Ureter (tissue), 1 donor: ENCODE measurements around the gene GOT1. TPM values are rescaled to one million over a fixed set of nuclear protein-coding genes. Genes with fewer than 3 reads are reported as not detected.

Experiments
- DNase-seq: peaks from one replicate; pipeline ENCODE4 v3.0.0-alpha.2; 2020; ENCODE audit warnings: low spot score
- total RNA-seq: library from RNA; stranded (reverse); gene quantifications from one replicate; pipeline ENCODE4 v1.2.4, GENCODE V29; 2023
- donor health status: DM: yes; HTN: yes; CAD: no.

The GOT1 gene
- total RNA-seq, 1 donor from 2014 or later, result 41.3 TPM

DNA sequence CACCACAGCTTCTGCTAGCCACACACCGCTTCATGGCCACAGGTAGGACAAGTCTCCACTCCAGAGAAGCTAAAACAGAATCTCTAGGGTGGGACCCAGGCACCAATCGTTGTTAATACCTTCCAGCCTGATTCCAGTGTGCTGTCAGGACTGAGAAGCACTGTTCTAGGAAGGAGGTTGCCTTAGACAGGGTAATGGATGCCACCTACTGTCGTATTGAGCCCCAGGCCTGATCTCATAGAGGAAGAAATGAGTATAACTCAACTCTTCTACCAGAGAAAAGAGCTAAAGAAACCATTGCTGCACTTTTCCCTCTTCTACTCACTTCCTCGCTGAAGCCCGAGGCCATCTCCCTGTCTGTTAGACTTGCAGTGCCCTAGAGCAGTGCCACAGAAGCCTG, 69.5 kb downstream of the GOT1 start:
- DNase-seq, result no peak

DNA sequence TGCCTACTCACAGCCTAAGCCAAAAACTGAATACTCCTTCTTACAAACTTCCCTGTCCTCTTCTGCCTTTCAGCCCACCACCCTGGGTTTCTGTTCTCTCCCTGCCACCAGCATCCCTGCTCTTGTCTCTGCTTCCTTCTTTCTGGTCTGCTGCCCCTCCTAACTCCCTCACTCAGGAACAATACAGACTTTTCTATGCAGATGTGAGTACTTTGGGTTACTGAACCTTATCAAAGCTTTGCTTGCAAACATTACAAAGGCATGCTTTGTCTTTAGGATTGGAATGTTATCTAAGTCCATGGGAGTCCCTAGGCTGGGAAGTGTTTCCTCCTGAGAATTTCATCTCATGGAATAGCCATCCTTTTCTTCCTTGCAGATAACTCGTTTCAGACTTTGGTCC, 72.3 kb downstream of the GOT1 start:
- DNase-seq, result no peak

DNA sequence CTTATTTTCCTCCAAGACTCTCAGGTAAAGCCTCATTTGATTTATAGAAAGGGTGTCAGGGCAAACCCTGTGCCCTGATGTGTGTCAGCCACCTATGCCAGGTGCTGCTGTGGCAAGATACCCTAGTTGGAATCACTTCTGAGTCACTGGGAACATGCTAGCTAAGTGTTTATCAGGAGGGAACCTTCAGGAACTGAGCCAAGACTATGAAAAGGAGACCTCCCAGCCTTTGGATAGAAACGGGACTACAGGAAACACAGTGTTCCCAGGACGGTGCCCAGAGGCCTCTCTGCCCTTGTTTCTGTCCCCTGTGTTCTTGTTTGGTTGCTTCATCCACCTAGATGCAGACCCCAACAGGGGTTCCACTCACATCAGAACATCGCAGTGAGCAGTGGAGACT, 72.7 kb downstream of the GOT1 start:
- no peak for DNase-seq

GRCh38 chr10:99353182-99353581, 77.2 kb downstream of the GOT1 start:
- DNase-seq, result no peak

- DNase-seq, result no peak
These were observed 82.8 kb downstream of the GOT1 start for GRCh38 chr10:99347672-99348071.

Other genes with a start within 250 kb of the GOT1 start
- 5.7 TPM for gene HPSE2, start 194.8 kb downstream of the GOT1 start, total RNA-seq
- gene CNNM1, start 101.3 kb downstream of the GOT1 start, total RNA-seq, result 1.1 TPM
- not detected for gene NKX2-3, start 102.3 kb upstream of the GOT1 start, total RNA-seq
- gene SLC25A28, start 189.8 kb upstream of the GOT1 start, total RNA-seq, result 54.2 TPM
- 28.0 TPM for gene ENTPD7, start 228.9 kb upstream of the GOT1 start, total RNA-seq